ENCODE results near the gene CNTLN.

GRCh38 chr9:17318821-17319320 is 184.0 kb downstream of the CNTLN start:
- TF ChIP-seq EZH2 (IDR thresholded peaks at IDR 0.05; ENCODE audit: low read length, missing control alignments), result no peak
- TF ChIP-seq, protein P1, sequence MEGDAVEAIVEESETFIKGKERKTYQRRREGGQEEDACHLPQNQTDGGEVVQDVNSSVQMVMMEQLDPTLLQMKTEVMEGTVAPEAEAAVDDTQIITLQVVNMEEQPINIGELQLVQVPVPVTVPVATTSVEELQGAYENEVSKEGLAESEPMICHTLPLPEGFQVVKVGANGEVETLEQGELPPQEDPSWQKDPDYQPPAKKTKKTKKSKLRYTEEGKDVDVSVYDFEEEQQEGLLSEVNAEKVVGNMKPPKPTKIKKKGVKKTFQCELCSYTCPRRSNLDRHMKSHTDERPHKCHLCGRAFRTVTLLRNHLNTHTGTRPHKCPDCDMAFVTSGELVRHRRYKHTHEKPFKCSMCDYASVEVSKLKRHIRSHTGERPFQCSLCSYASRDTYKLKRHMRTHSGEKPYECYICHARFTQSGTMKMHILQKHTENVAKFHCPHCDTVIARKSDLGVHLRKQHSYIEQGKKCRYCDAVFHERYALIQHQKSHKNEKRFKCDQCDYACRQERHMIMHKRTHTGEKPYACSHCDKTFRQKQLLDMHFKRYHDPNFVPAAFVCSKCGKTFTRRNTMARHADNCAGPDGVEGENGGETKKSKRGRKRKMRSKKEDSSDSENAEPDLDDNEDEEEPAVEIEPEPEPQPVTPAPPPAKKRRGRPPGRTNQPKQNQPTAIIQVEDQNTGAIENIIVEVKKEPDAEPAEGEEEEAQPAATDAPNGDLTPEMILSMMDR (conservative IDR thresholded peaks at IDR 0.05 in 1 of 2, IDR thresholded peaks at IDR 0.05 in 1 of 2; ENCODE audit: low read depth in 1 of 2, low read length in 2 of 2), result no peak
